GM23248 (cell line): ENCODE results near the gene FILIP1.

Experiments
- EZH2 ChIP-seq: fragments of 200-600 bp; sonication (generic); IDR thresholded peaks from 2 replicates; pipeline ENCODE4 v1.6.1; 2018; ENCODE audit warnings: antibody characterized with exemption, mild to moderate bottlenecking; ENCODE audit not compliant: insufficient read depth, poor library complexity, severe bottlenecking
- EZH2phosphoT487 ChIP-seq: fragments of 200-600 bp; sonication (generic); IDR thresholded peaks from 2 replicates; pipeline ENCODE4 v1.6.1; 2018; ENCODE audit warnings: antibody characterized with exemption, moderate library complexity, mild to moderate bottlenecking, low read depth; ENCODE audit not compliant: insufficient read depth

- TF ChIP-seq EZH2 (no peak), EZH2phosphoT487 (no peak)
Measured at GRCh38 chr6:75283907-75284631, 209.5 kb downstream of the FILIP1 start.
